IgD-negative memory B cell (primary cell): ENCODE results near the gene ZNG1A. TPM values are rescaled to one million over a fixed set of nuclear protein-coding genes. Genes with fewer than 3 reads are reported as not detected.
"Not testable (repeated sequence)": the region's sequence is repeated elsewhere in the genome, so short reads cannot be mapped to it uniquely, and the experiment has no call there.

Experiments used
- H3K27ac Mint-ChIP-seq, 3 donors: one replicate each; pipeline ENCODE4 v1.8.0; 2020 to 2022; ENCODE audit warnings: mild to moderate bottlenecking in 3 of 3, mixed read lengths in 3 of 3, moderate library complexity in 1 of 3
- H3K27me3 Mint-ChIP-seq: one replicate; pipeline ENCODE4 v1.8.0; 2021; ENCODE audit warnings: mixed read lengths
- H3K36me3 Mint-ChIP-seq: one replicate; pipeline ENCODE4 v1.8.0; 2020; ENCODE audit warnings: mild to moderate bottlenecking, mixed read lengths
- H3K4me1 Mint-ChIP-seq, 3 donors: one replicate each; pipeline ENCODE4 v1.8.0; 2020 to 2022; ENCODE audit warnings: mixed read lengths in 3 of 3, mild to moderate bottlenecking in 1 of 3
- H3K4me3 Mint-ChIP-seq, 4 donors: one replicate each; pipeline ENCODE4 v1.8.0; 2020 to 2022; ENCODE audit warnings: mild to moderate bottlenecking in 4 of 4, mixed read lengths in 4 of 4, moderate library complexity in 3 of 4
- H3K9me3 Mint-ChIP-seq, 3 donors: one replicate each; pipeline ENCODE4 v1.8.0; 2020 to 2021; ENCODE audit warnings: mixed read lengths in 3 of 3, mild to moderate bottlenecking in 1 of 3
- polyA plus RNA-seq: library from polyadenylated mRNA; unstranded; fragments of 300-500 nt; fragmentation: Illumina TruSeq; gene quantifications from one replicate; pipeline ENCODE4 v1.2.3, GENCODE V29; 2021

The ZNG1A gene
- polyA plus RNA-seq = 20.1 TPM

DNA sequence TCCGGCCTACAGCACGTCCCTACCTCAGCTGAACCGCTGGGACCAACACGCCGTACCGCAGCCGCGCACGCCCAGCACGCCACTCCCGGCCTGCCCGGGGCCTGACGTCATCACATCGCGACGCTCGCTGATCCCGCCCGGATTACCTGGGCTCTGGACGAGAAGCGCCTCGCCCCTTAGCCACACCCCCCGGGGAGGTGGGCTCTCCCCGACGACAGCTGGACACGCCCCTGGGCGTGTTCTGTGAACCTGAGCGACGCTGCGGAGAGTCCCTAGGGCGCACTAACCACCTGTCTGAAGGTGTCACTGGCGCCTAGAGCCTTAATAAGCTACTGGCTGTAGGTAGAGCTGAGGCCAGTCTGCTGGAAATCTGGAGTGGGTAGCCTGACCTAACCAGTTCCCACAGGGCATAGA is at the start of gene ZNG1A:
ZNG1A (minus strand) TSS at position 87 of the 414 bp plus-strand sequence. CDS start 87 bp downstream, outside the sequence.
- not testable (repeated sequence) for H3K36me3 Mint-ChIP-seq, H3K27me3 Mint-ChIP-seq, H3K4me1 Mint-ChIP-seq, H3K9me3 Mint-ChIP-seq
- Mint-ChIP-seq H3K27ac (peak within 1 kb of the TSS; percentile 81 to 95 (median 93)), H3K4me3 (peak within 1 kb of the TSS; percentile 67 to 81 (median 72))

DNA sequence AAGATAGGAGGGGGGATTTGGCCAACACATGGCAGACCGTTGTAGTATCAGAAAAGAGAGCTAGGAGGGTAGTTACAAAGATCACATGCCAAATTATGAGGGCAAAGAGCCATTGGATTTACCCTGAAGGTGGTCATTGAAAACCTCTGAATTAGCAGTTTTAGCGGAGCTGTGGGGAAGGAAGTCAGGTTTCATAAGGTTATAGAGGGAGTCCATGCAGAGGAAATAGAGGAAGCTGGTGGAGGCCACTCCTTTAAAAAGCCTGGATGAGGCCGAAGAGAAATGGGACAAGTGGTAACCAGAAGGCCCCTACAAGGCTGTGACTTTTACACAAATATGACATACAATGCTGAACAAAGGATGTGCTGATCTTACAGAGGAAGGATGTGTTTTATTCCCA is 49.0 kb upstream of the ZNG1A start:
- peaks cover 7 to 13% (median 11%) of the 10 kb centered on the region in 3 donors for H3K4me1 Mint-ChIP-seq
- no peaks in the 10 kb centered on the region for H3K27me3 Mint-ChIP-seq
- H3K36me3 Mint-ChIP-seq = peaks cover 2% of the 10 kb centered on the region
- no peak overlapping the region for H3K27ac Mint-ChIP-seq
- no peak overlapping the region for H3K4me3 Mint-ChIP-seq
- H3K9me3 Mint-ChIP-seq = no peaks in the 10 kb centered on the region

DNA sequence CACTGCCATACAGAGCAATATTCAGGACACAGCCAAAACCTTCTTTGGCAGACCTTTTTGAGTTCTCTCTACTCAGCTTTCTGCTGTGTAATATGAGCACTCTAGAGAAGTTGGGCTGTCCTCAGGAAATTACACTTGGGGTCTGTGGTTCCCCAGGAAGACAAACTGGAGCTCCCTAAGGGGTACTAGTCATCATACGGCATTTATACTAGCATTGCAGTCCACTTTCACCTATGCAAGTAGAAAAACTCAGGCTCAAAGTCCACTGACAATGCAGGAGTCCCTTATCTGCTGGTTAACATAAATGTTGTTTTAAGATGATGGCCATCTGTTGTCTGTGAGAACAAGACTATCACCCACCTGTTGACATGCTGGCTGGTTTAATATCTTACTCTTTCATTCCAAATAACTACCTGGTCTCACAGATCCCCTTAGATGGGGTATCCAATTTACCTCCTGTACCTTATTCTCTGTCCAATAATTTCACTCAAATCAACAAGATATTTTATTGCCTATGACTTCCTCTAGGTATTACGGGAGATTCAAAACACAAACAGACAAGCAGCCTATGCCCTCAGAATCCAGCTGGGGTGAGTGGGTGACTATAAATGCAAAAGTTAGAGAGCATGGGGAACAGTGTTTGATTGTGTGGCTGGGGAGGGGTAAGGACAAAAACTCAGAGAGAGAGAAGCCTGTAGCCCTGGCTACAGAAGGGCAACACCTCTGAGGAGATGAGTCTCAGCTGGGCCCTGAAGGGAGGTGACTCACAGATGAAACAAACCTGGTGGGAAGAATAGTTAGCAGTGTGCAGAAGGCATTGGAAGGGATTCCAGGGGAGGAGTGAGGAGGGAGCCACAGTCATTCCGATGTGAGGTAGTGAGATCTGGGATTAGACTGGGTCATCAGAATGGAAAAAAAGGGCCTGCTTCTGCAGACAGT is 46.0 kb upstream of the ZNG1A start:
- H3K27ac Mint-ChIP-seq = no peak overlapping the region
- peaks cover 5% of the 10 kb centered on the region for H3K36me3 Mint-ChIP-seq
- peaks cover 24 to 27% (median 24%) of the 10 kb centered on the region in 3 donors for H3K4me1 Mint-ChIP-seq
- H3K4me3 Mint-ChIP-seq = peak overlapping the region in 2 of 4 donors; percentile 61 to 87
- no peaks in the 10 kb centered on the region for H3K27me3 Mint-ChIP-seq
- no peaks in the 10 kb centered on the region for H3K9me3 Mint-ChIP-seq

DNA sequence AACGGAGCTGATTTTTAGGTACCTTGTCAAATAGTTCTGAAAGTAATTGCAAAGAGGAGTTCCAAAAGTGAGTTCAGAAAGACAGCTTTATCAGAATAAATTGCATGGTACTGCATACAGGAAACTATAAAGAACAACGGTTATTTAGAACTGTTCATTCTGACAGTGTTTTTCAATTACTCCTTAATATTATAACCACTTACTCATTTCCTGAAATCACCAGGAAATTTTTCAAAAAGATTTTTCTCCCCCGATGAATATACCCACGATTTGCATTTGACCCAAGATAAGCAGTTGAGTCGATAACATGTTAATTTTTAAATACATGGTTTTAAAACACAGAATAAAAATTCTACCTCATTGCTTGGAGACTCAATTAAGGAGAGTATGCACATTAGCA is 45.2 kb upstream of the ZNG1A start:
- Mint-ChIP-seq H3K36me3 (peaks cover 3% of the 10 kb centered on the region), H3K27ac (no peak overlapping the region), H3K9me3 (no peaks in the 10 kb centered on the region), H3K27me3 (no peaks in the 10 kb centered on the region), H3K4me1 (peaks cover 21 to 30% (median 25%) of the 10 kb centered on the region in 3 donors), H3K4me3 (peak overlapping the region in 3 of 4 donors; percentile 45 to 87 (median 51))

DNA sequence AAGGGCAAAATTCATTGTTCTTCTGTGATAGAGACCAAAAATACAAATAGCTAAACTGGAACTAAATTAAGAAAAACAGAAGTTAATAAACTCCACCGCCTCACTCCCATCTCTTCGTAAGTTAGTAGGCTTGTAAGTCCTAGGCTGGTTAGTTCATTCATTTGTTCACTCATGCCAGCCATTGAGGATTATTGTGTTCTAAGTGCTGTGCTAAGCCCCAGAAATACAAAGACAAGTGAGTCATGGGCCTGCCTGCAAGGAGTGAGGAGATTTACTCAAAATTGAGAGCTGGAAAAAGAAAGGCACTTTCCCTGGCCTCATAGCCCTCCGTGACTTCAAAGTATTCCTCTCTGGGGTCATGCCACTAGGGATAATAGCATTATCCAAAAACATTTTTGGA is 44.3 kb upstream of the ZNG1A start:
- Mint-ChIP-seq H3K9me3 (no peaks in the 10 kb centered on the region), H3K4me3 (peak overlapping the region; percentile 10 to 87 (median 50)), H3K27ac (peak overlapping the region in 2 of 3 donors; percentile 1 to 65), H3K36me3 (peaks cover 3% of the 10 kb centered on the region), H3K27me3 (no peaks in the 10 kb centered on the region), H3K4me1 (peaks cover 19 to 35% (median 25%) of the 10 kb centered on the region in 3 donors)

DNA sequence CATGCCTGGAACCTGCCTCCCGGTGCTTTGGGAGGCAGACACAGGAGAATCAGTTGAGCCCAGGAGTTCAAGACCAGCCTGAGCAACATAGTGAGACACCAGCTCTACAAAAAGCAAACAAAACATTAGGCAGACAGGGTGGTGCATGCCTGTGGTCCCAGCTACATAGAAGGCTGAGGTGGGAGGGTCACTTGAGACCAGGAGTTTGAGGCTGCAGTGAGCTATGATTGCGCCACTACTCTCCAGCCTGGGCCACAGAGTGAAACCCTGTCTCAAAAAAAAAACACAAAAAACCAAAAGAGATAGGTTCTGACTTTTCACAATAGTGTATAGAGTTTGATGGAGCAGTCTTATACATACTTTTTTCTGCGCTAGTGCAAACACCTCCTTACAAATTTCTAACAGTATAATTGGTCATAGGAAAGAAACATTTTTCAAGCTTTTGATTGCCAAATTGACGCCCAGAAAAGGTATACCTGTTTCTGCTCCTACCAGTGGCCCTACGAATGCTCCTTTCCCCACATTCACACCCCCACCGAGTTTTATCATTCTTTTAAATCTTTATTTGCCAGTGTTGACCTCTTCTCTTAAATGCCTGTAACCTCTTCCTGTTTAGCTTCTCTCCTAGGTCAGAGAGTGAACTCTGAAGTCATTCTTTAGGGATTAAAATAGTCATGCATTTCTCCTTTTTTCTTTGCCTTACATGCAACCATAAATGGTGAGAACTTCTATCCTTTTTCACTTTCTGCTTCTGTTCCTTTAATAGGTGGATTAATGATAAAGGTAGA is 43.3 kb upstream of the ZNG1A start:
- H3K27me3 Mint-ChIP-seq = no peaks in the 10 kb centered on the region
- H3K4me1 Mint-ChIP-seq = peaks cover 26 to 38% (median 31%) of the 10 kb centered on the region in 3 donors
- peak overlapping the region in 2 of 3 donors; percentile 1 to 65 for H3K27ac Mint-ChIP-seq
- H3K36me3 Mint-ChIP-seq = peaks cover 3% of the 10 kb centered on the region
- H3K4me3 Mint-ChIP-seq = peak overlapping the region; percentile 10 to 79 (median 54)
- H3K9me3 Mint-ChIP-seq = no peaks in the 10 kb centered on the region

DNA sequence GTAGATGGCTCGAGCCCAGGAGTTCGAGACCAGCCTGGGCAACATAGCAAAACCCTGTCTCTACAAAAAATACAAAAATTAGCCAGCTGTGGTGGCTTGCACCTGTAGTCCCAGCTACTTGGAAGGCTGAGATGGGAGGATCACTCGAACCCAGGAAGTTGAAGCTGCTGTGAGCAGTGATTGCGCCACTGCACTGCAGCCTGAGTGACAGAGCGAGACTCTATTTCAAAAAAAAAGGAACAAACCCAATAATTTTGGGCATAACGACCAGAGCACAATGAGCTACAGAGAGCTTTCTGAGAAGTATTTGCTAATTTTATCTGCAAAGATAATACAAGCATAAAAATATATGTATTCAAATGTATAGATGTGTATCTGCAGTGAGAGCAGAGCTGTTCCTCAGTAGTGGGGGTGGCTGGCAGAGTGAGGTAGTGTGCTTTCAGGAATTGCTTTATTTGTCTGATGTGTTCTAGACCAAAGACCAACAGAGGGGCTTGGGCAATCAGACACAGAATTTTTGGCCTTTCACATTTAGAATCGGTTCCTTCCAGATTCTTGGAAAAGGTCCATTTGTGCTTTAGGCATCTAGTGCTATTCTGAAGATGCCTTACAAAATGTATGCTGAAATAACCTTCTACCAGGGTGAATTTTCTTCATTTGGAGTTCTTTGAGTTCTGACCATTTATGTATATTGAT is 41.0 kb upstream of the ZNG1A start:
- Mint-ChIP-seq H3K36me3 (peaks cover 3% of the 10 kb centered on the region), H3K27me3 (no peaks in the 10 kb centered on the region), H3K9me3 (no peaks in the 10 kb centered on the region), H3K4me1 (peaks cover 44 to 51% (median 45%) of the 10 kb centered on the region in 3 donors), H3K4me3 (peak overlapping the region in 3 of 4 donors; percentile 10 to 65 (median 13)), H3K27ac (peak overlapping the region in 1 of 3 donors; percentile 84)

DNA sequence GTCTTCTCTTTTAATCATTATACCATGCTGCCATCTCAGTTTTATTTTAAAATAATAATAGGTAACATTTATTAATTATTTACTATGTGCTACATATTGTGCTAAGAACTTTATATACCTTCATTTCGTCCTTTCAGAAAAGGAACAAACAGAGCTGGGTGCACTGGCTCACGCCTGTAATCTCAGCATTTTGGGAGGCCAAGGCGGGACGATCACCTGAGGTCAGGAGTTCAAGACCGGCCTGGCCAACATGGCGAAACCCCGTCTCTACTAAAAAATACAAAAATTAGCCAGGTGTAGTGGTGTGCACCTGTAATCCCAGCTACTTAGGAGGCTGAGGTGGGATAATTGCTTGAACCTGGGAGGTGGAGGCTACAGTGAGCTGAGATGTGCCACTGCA is 40.2 kb upstream of the ZNG1A start:
- not testable (repeated sequence) for H3K27me3 Mint-ChIP-seq, H3K36me3 Mint-ChIP-seq, H3K4me3 Mint-ChIP-seq, H3K9me3 Mint-ChIP-seq, H3K27ac Mint-ChIP-seq
- peaks cover 44 to 53% (median 45%) of the 10 kb centered on the region in 3 donors for H3K4me1 Mint-ChIP-seq

DNA sequence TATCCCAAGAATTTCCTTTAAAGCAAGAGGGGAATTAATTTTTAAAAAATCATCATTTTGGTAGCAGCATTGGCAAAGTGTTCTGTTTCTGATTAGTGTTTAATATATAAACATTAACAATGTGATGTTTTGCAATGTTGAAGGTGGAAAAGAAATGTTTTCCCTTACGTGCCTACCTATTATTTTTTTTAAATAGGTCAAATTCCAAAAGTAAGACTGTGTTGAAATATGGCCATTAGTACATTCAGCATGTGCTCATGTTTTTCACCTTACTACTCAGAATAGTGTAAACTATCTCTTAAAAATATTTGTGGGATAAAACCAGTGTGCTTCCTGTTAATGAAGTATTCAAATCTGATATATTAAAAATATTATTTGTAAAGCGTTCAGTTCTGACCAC is 39.1 kb upstream of the ZNG1A start:
- Mint-ChIP-seq H3K9me3 (no peaks in the 10 kb centered on the region), H3K36me3 (peaks cover 3% of the 10 kb centered on the region), H3K27ac (no peak overlapping the region), H3K4me1 (peaks cover 40 to 51% (median 40%) of the 10 kb centered on the region in 3 donors), H3K27me3 (no peaks in the 10 kb centered on the region), H3K4me3 (peak overlapping the region in 1 of 4 donors; percentile 23)

DNA sequence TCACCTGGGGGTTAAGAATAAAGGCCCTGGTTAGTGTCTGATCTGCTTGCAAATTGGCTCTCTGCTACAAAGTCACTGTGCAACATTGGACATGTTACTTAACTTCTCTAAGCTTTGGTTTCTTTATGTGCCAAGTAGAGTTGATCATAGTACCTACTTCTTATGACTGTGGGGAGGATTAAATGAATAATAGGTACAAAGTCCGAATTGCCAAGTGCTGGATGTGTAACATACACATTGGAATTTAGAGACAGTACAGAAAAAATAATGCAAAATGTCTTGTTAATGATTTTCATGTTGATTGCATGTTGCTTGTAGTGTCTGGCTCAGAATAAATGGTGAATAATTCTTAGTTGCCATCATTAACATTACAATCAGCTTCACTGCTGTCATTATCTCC is 38.0 kb upstream of the ZNG1A start:
- Mint-ChIP-seq H3K4me3 (peak overlapping the region in 3 of 4 donors; percentile 88 to 98 (median 96)), H3K27ac (peak overlapping the region; percentile 1 to 32 (median 29)), H3K4me1 (peaks cover 31 to 42% (median 32%) of the 10 kb centered on the region in 3 donors), H3K36me3 (peaks cover 3% of the 10 kb centered on the region), H3K9me3 (no peaks in the 10 kb centered on the region), H3K27me3 (no peaks in the 10 kb centered on the region)

DNA sequence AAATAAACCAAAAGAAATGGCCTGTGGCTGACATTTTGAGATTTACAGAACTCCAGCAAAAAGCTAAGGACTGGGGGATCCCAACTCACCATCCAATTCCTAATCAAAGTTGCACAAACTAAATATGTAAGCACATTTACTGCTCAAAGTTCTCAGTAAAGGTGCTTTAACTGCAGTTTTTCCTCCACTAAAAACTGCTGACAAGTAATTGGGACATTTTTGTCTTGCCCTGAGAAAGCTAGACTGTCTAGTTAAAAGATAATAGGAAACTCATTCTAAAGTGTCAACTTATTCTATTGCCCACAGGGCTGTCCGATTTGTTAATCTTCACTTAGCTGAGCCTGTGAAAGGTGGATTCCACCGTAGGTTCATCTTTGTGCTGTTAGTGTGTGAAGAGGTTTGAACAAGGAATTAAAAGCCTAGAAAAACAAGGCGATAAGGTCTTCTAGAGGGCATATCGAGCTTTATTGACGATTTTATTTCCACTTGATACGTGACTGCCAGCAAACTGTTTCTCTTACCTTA is 36.8 kb upstream of the ZNG1A start:
- Mint-ChIP-seq H3K9me3 (no peaks in the 10 kb centered on the region), H3K27ac (peak overlapping the region; percentile 25 to 79 (median 72)), H3K4me1 (peaks cover 27 to 37% (median 31%) of the 10 kb centered on the region in 3 donors), H3K27me3 (no peaks in the 10 kb centered on the region), H3K4me3 (peak overlapping the region in 3 of 4 donors; percentile 88 to 98 (median 96)), H3K36me3 (peaks cover 3% of the 10 kb centered on the region)

DNA sequence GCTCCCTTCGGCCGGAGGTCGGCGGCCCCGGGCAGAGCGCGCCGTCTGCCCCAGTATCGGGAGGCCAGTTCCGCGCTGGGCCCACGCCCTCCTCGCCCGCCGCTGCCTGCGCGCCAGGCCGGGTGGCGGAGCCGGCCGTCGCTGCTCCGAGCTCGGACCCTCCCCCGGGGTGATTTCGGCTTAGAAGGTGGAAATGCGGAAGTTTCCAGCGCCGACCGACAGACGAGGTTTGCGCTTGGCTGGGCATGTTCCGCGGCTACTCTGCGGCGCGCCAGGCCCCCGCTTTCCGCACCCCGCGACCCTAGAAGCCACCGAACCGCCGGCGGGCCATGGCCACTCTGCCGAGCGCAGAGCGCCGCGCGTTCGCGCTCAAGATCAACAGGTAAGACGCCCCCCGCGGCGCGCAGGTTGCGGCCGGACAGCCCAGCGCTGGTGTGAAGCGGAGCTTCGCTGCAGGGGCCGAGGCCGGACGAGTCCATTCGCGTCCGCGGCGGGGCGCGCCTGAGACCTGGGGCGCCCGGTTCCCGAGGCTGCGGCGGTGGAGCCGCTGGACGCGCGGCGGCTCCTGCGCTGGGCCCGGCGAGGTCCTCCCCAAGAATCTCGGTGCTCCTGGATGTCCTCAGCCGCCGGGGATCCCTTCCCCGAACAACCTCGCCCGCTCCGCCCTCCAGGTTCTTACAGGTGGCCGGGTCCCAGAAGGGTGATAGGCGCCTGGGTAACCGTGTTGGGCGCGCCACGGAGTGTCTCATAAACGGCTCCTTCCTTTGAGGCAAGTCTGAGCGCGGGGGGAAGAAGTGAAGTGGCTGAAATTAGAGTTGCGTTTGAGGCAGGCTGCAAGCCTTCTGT is 36.0 kb upstream of the ZNG1A start, which contains the start of gene DOCK8:
DOCK8 (plus strand) TSS at position 218 of the 846 bp plus-strand sequence; CDS start at position 330, 112 bp downstream.
- Mint-ChIP-seq H3K9me3 (no peaks in the 10 kb centered on the region), H3K4me1 (peaks cover 22 to 32% (median 28%) of the 10 kb centered on the region in 3 donors), H3K36me3 (no peaks in the 10 kb centered on the region), H3K4me3 (peak within 1 kb of the TSS in 3 of 4 donors; percentile 88 to 98 (median 96)), H3K27me3 (no peaks in the 10 kb centered on the region), H3K27ac (peak within 1 kb of the TSS; percentile 72 to 87 (median 79))

DNA sequence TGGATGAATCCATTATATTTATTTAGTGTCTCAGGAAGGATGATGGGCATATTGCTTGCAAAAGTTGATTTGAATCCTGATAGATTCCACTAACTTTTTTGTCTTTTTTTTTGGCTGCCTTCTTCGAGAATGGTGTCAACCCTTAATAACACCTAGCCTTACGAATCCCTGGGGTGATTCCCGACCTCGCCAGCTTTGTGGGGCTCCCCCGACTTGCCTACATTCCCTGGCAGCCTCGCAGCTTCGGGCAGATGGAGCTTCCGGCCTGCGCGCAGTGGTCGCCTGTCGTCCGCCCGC is 35.4 kb upstream of the ZNG1A start:
- peak overlapping the region in 3 of 4 donors; percentile 86 to 96 (median 88) for H3K4me3 Mint-ChIP-seq
- no peaks in the 10 kb centered on the region for H3K27me3 Mint-ChIP-seq
- H3K9me3 Mint-ChIP-seq = no peaks in the 10 kb centered on the region
- H3K27ac Mint-ChIP-seq = peak overlapping the region; percentile 72 to 87 (median 79)
- H3K4me1 Mint-ChIP-seq = peaks cover 19 to 28% (median 25%) of the 10 kb centered on the region in 3 donors
- no peaks in the 10 kb centered on the region for H3K36me3 Mint-ChIP-seq
